ENCODE results near the gene SMOC2.

The SMOC2 gene

GRCh38 chr6:168709390-168709789 lies 268.4 kb downstream of the SMOC2 start:
- DNase-seq (ENCODE audit: low read depth in 2 of 2), result no peak

- DNase-seq (ENCODE audit: low read depth in 2 of 2), result no peak
These were observed 269.0 kb downstream of the SMOC2 start for GRCh38 chr6:168709991-168710390.

- no peak for DNase-seq (ENCODE audit: low read depth in 2 of 2)
These were observed 270.2 kb downstream of the SMOC2 start for GRCh38 chr6:168711049-168711640.

GRCh38 chr6:168711666-168712300 lies 270.8 kb downstream of the SMOC2 start:
- no peak for DNase-seq (ENCODE audit: low read depth in 2 of 2)

GRCh38 chr6:168712993-168713392 lies 272.0 kb downstream of the SMOC2 start:
- DNase-seq (ENCODE audit: low read depth in 2 of 2), result no peak

- DNase-seq (ENCODE audit: low read depth in 2 of 2), result peak in 1 of 2 donors; percentile 4
These were observed 272.9 kb downstream of the SMOC2 start for GRCh38 chr6:168713839-168714238.

GRCh38 chr6:168714547-168715260 lies 273.7 kb downstream of the SMOC2 start:
- DNase-seq (ENCODE audit: low read depth in 2 of 2), result no peak

GRCh38 chr6:168715643-168716481 lies 274.9 kb downstream of the SMOC2 start:
- no peak for DNase-seq (ENCODE audit: low read depth in 2 of 2)

GRCh38 chr6:168716581-168716980 lies 275.6 kb downstream of the SMOC2 start:
- no peak for DNase-seq (ENCODE audit: low read depth in 2 of 2)

GRCh38 chr6:168717491-168717890 lies 276.5 kb downstream of the SMOC2 start:
- no peak for DNase-seq (ENCODE audit: low read depth in 2 of 2)
